Fibroblast of lung (primary cell): ENCODE results near the gene MED7. TPM values are rescaled to one million over a fixed set of nuclear protein-coding genes. Genes with fewer than 3 reads are reported as not detected.

Experiments used
- DNase-seq, 2 donors: peaks; one replicate each; pipeline versions ENCODE4 v3.0.0 to v3.0.0-alpha.2; 2010; ENCODE audit warnings: low read depth in 2 of 2
- H2AFZ ChIP-seq: 2 replicates; pipeline ENCODE4 v1.5.1; 2012; ENCODE audit warnings: low read length, control low read depth, inconsistent platforms
- H3K27ac ChIP-seq: 2 replicates; pipeline ENCODE4 v1.5.1; 2011; ENCODE audit warnings: low read length, control low read depth; ENCODE audit not compliant: insufficient read depth
- H3K27me3 ChIP-seq: 2 replicates; pipeline ENCODE4 v1.5.1; 2011; ENCODE audit warnings: mild to moderate bottlenecking, low read length; ENCODE audit not compliant: control insufficient read depth, insufficient read depth
- H3K36me3 ChIP-seq: 2 replicates; pipeline ENCODE4 v1.5.1; 2011; ENCODE audit warnings: low read length; ENCODE audit not compliant: control insufficient read depth, insufficient read depth
- H3K4me1 ChIP-seq: 2 replicates; pipeline ENCODE4 v1.5.1; 2011; ENCODE audit warnings: low read length; ENCODE audit not compliant: control insufficient read depth, insufficient read depth; ENCODE audit errors: extremely low read depth
- H3K4me2 ChIP-seq: 2 replicates; pipeline ENCODE4 v1.5.1; 2011; ENCODE audit warnings: low read length, control low read depth; ENCODE audit not compliant: insufficient read depth; ENCODE audit errors: extremely low read depth
- H3K4me3 ChIP-seq, 4 experiments: fragments of 200-600 bp in 1 of 4; sonication (generic) in 1 of 4; replicated peaks in 1 of 4; 2 replicates each; pipeline ENCODE4 v1.5.1; 2011 to 2016; ENCODE audit warnings: low read length in 4 of 4, low read depth in 3 of 4, mild to moderate bottlenecking in 3 of 4, control low read depth in 2 of 4, inconsistent platforms in 1 of 4, mixed read lengths in 1 of 4; ENCODE audit not compliant: insufficient read depth in 1 of 4; ENCODE audit errors: control extremely low read depth in 1 of 4
- H3K79me2 ChIP-seq: 2 replicates; pipeline ENCODE4 v1.5.1; 2012; ENCODE audit warnings: mild to moderate bottlenecking, low read length, inconsistent platforms; ENCODE audit not compliant: control insufficient read depth, insufficient read depth
- H3K9ac ChIP-seq: 2 replicates; pipeline ENCODE4 v1.5.1; 2011; ENCODE audit warnings: mild to moderate bottlenecking, low read length, control low read depth; ENCODE audit not compliant: insufficient read depth
- H3K9me3 ChIP-seq: 2 replicates; pipeline ENCODE4 v1.5.1; 2012; ENCODE audit warnings: low read depth, low read length; ENCODE audit not compliant: control insufficient read depth, insufficient read depth
- H4K20me1 ChIP-seq: 2 replicates; pipeline ENCODE4 v1.5.1; 2011; ENCODE audit warnings: low read length; ENCODE audit not compliant: control insufficient read depth, insufficient read depth; ENCODE audit errors: extremely low read depth
- EZH2 ChIP-seq: IDR thresholded peaks from 2 replicates; pipeline ENCODE4 v1.5.1; 2012; ENCODE audit warnings: low read length, control low read depth, mild to moderate bottlenecking; ENCODE audit errors: missing control alignments
- polyA plus RNA-seq, 2 donors: library from polyadenylated mRNA; depleted of rRNA in 1 of 2; stranded (reverse) in 1 of 2; unstranded in 1 of 2; fragments of >200 nt; gene quantifications; 2 replicates each; pipeline ENCODE4 v1.2.1, GENCODE V29; 2011 to 2012; ENCODE audit warnings: missing spikeins in 1 of 2
- total RNA-seq: library from RNA; depleted of rRNA; stranded (reverse); fragments of >200 nt; gene quantifications from 2 replicates; pipeline ENCODE4 v1.2.1, GENCODE V29; 2014
- TF ChIP-seq, protein P1 (sequence below), 2 donors: IDR thresholded peaks in 1 of 2; conservative IDR thresholded peaks in 1 of 2; 1 replicate in 1 of 2; 2 replicates in 1 of 2; pipeline ENCODE4 v1.5.1; 2011 to 2012; ENCODE audit warnings: low read length in 2 of 2, control low read depth in 1 of 2, inconsistent platforms in 1 of 2, low read depth in 1 of 2, mild to moderate bottlenecking in 1 of 2

The MED7 gene
- total and polyA plus RNA-seq, 2 donors (not counting 1 experiment from before 2014, with no cell fraction given), result 11.4 to 17.5 TPM

DNA sequence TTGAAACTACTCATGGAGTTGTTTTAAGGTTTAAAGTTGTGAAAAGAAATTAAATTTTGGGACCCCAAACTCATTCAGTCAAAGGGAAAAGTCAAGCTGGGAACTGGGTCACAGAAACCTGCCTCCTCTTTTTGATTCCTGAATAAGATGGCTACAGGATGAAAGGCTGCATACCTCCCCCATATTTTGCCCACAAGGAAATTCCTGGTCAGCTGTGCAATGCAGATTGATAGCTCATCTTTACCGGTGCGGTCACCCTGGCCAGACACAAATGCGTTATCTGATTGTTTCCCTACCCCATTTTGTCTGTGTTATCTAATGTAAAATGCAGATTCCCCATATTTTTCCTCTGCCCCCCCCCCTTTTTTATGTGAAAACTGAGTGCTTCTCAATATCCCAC, 35.2 kb downstream of the MED7 start:
- Histone ChIP-seq H3K4me1 (no peaks in the 10 kb centered on the region), H3K4me3 (no peak overlapping the region), H3K9me3 (no peaks in the 10 kb centered on the region), H3K27ac (no peak overlapping the region), H3K36me3 (no peaks in the 10 kb centered on the region), H2AFZ (no peak overlapping the region), H3K4me2 (no peak overlapping the region), H4K20me1 (no peaks in the 10 kb centered on the region), H3K9ac (no peak overlapping the region), H3K27me3 (no peaks in the 10 kb centered on the region), H3K79me2 (no peaks in the 10 kb centered on the region)
- peak in 1 of 2 donors; percentile 59 for DNase-seq
- TF ChIP-seq, protein P1, sequence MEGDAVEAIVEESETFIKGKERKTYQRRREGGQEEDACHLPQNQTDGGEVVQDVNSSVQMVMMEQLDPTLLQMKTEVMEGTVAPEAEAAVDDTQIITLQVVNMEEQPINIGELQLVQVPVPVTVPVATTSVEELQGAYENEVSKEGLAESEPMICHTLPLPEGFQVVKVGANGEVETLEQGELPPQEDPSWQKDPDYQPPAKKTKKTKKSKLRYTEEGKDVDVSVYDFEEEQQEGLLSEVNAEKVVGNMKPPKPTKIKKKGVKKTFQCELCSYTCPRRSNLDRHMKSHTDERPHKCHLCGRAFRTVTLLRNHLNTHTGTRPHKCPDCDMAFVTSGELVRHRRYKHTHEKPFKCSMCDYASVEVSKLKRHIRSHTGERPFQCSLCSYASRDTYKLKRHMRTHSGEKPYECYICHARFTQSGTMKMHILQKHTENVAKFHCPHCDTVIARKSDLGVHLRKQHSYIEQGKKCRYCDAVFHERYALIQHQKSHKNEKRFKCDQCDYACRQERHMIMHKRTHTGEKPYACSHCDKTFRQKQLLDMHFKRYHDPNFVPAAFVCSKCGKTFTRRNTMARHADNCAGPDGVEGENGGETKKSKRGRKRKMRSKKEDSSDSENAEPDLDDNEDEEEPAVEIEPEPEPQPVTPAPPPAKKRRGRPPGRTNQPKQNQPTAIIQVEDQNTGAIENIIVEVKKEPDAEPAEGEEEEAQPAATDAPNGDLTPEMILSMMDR (conservative IDR thresholded peaks at IDR 0.05 in 1 of 2, IDR thresholded peaks at IDR 0.05 in 1 of 2; ENCODE audit: low read depth in 1 of 2, low read length in 2 of 2), result no peak
- TF ChIP-seq EZH2, result no peak

DNA sequence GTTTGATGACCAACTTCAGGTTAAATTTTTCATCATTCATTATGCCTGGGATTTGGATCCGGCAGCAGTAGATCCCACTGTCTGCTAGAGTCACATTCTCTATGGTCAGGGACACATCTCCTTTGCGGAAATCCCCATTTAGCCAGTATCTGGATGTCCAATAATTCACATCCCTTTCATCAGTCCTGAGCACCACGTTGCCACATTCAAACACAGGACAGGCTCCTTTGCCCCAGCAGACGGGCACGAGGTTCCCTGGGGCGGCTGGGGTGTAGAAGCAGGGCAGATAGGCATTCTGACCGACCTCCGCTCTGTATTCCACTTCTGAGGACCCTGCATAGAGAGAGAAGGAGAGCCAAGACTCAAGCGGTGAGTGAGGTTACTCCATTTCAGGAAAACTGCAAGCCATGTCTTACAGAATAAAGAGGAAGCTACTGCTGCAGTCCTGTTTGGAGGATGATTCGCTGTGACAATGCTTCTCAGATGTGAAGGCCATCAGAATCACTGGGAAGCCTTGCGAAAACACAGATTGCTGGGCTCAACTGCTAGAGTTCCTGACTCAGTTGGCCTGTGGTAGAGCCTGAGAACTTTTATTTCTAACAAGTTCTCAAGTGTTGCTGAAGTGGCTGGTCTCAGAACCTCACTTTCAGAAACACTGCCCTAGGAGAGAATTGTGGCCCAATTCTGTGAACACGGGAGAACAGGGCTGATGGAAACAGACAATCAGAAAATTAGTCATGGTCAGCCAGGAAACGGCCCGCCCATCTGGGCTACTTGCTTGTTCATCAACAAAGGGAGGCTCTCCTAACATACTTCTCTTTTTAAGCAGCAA, 35.8 kb downstream of the MED7 start:
- TF ChIP-seq EZH2, result no peak
- TF ChIP-seq, protein P1 (conservative IDR thresholded peaks at IDR 0.05 in 1 of 2, IDR thresholded peaks at IDR 0.05 in 1 of 2; ENCODE audit: low read depth in 1 of 2, low read length in 2 of 2), result no peak
- no peaks in the 10 kb centered on the region for H3K79me2 ChIP-seq
- H4K20me1 ChIP-seq, result no peaks in the 10 kb centered on the region
- H3K4me3 ChIP-seq, result no peak overlapping the region
- no peaks in the 10 kb centered on the region for H3K9me3 ChIP-seq
- H3K4me1 ChIP-seq, result no peaks in the 10 kb centered on the region
- H3K4me2 ChIP-seq, result no peak overlapping the region
- H3K9ac ChIP-seq, result no peak overlapping the region
- H3K27ac ChIP-seq, result no peak overlapping the region
- DNase-seq, result peak in 1 of 2 donors; percentile 20
- peak overlapping the region; percentile 7 for H2AFZ ChIP-seq
- H3K36me3 ChIP-seq, result no peaks in the 10 kb centered on the region
- no peaks in the 10 kb centered on the region for H3K27me3 ChIP-seq

DNA sequence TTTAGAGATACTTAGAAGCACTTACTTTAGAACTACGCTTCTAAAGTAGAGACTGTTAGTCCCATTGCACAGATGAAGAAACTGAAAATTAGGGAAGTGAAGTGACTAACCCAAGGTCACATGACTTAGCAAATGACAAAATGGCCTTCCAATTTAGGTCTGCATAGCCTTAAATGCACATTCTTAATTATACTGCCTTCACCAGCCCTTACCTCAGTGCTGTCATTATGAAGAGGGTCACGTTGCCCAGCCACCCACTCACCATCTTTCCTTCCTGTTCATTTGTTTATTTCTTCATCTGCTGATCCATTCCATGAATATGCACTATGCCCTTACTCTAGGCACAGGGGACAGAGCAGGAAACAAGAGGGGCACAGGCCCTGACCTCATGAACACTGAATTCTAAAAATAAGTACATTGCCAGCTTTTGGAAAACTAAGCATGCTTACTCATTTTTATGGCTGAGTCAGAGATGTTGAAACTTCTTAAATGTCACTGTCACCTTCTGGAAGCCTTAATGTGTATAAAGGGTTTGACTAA, 42.5 kb downstream of the MED7 start:
- Histone ChIP-seq H4K20me1 (no peaks in the 10 kb centered on the region), H3K4me3 (no peak overlapping the region), H3K27ac (peak overlapping the region; percentile 63), H3K79me2 (no peaks in the 10 kb centered on the region), H3K4me1 (peaks cover 2% of the 10 kb centered on the region), H3K9me3 (no peaks in the 10 kb centered on the region), H2AFZ (peak overlapping the region; percentile 8), H3K4me2 (peak overlapping the region; percentile 37), H3K36me3 (no peaks in the 10 kb centered on the region), H3K27me3 (no peaks in the 10 kb centered on the region), H3K9ac (no peak overlapping the region)
- TF ChIP-seq, protein P1 (conservative IDR thresholded peaks at IDR 0.05 in 1 of 2, IDR thresholded peaks at IDR 0.05 in 1 of 2; ENCODE audit: low read depth in 1 of 2, low read length in 2 of 2), result no peak
- TF ChIP-seq EZH2, result no peak
- peak; percentile 42 to 91 for DNase-seq
